ENCODE results near the gene MRPL49.

MRPL49 gene

GRCh38 chr11:65121865-65122696 lies at the start of gene MRPL49, which contains the start of gene FAU:
Gene MRPL49 (plus strand): TSS chr11:65122321. CDS start chr11:65122347, 26 bp downstream.
Gene FAU (minus strand): TSS chr11:65122134. CDS start chr11:65121813, 321 bp downstream.
- peak; percentile 99 for DNase-seq

DNA sequence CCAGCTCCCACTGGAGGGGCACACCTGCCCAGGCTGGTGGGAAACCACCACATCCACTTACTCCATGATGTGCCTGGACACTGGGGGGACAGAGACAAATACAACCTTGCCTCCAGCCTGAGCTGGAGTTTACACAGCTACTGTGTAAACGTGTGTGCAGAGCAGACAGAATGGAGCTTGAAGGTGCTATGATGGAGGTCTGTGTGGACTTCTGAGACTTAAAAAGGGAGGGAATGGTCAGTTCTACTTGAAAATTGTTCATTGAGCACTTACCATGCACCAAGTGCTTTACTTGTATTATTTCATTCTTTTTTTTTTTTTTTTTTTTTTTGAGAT lies 49.5 kb upstream of the MRPL49 start:
- DNase-seq = no peak

- DNase-seq = no peak
Measured at GRCh38 chr11:65077451-65077850, 44.7 kb upstream of the MRPL49 start.

- peak; percentile 84 for DNase-seq
Measured at GRCh38 chr11:65078151-65078550, 44.0 kb upstream of the MRPL49 start.

- no peak for DNase-seq
Measured at GRCh38 chr11:65078786-65079342, 43.3 kb upstream of the MRPL49 start.

DNA sequence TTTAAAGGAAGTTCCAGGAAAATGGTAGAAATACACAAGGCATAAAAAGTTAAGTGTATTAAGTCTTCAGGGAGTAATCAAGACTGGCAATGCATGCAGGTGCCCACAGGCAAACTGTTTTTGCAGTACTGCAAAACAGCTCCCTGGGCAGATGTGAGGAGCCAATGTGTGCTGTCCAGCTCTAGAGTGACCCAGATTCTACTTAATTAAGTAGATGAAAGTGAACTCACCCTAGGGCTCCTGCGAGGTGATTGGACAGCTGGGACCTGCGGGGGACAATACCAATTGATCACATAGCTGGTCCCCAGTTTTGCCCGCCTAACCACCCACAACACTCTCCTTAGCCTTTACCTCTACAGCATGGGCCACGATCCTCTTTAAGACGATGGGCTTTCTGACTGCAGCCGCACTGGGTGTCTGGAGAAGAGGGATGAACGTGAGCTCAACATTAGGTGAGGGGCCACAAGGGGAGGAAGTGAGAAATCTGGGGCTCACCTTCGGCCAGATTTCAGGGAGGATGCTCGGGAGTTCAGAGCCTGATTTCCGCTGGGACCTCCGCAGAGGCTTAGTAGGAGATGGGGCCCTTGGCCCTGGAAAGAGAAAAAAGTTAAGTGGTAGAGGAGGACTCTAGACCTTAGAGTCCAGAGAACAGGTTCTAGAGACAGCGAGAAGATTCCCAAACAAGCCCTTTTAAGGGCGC lies 38.8 kb upstream of the MRPL49 start:
- no peak for DNase-seq

- DNase-seq = peak; percentile 97
Measured at GRCh38 chr11:65083834-65084597, 38.1 kb upstream of the MRPL49 start, which contains the start of the genes CDCA5 and ZFPL1. Gene CDCA5 (minus strand): TSS chr11:65084040. CDS start chr11:65083978, 62 bp downstream. Gene ZFPL1 (plus strand): TSS chr11:65084222. CDS start chr11:65084699, 477 bp downstream.

GRCh38 chr11:65084598-65085375 lies 37.3 kb upstream of the MRPL49 start:
- no peak for DNase-seq

GRCh38 chr11:65085446-65085845 lies 36.7 kb upstream of the MRPL49 start:
- DNase-seq = no peak

DNA sequence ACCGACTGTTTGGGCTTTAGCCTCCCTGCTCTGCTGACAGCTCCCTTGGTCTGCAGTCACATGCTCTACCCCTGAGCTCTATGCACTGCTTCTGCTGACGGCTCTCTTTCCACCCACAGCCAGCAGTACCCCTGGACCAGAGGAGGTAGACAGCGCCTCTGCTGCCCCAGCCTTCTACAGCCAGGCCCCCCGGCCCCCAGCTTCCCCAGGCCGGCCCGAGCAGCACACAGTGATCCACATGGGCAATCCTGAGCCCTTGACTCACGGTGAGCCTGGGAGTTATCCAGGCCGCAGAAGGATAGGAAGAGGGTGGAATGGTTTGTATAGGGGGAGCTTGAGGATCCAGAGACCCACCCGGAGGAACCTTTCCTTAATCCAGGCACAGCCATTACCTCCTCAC lies 35.3 kb upstream of the MRPL49 start:
- no peak for DNase-seq

DNA sequence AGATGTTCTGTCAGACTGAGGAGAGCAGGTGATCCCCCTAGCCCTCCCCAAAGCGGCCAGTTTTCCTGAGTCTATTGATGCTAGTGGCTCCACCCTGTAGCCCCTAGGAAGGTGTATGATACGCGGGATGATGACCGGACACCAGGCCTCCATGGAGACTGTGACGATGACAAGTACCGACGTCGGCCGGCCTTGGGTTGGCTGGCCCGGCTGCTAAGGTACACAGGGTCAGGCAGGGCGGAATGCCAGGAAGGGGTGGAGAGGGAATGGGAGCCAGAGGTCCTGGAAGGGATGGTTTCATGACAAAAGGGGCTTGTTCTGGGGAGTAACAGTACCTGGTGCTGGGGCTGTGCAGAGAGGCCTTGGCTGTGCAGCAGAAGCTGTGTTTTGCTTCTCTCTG lies 34.9 kb upstream of the MRPL49 start:
- no peak for DNase-seq

DNA sequence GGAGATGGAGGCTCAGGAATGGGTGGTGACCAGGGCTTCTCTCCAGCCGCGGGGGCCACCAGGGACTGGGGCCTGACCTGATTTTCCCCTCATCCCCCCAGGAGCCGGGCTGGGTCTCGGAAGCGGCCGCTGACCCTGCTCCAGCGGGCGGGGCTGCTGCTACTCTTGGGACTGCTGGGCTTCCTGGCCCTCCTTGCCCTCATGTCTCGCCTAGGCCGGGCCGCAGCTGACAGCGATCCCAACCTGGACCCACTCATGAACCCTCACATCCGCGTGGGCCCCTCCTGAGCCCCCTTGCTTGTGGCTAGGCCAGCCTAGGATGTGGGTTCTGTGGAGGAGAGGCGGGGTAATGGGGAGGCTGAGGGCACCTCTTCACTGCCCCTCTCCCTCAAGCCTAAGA lies 34.3 kb upstream of the MRPL49 start:
- DNase-seq = no peak

DNA sequence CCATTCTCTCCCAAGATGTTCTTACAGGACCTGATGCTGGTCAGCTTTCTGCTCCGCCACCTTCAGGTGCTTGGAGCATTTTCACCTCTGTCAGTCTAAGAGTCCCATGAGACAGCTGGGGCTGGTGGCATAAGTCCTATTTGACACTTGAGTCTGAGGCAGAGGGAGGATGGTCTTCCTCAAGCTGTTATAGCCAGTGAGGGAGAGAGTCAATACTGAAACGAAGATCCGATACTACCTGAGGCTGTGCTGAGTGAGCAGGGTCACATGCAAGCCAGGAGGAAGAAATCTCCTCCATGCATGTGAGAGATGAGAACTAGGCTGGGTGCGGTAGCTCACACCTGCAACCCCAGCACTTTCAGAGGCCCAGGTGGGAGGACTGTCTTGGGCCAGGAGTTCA lies 32.5 kb upstream of the MRPL49 start:
- DNase-seq = no peak

GRCh38 chr11:65090628-65091027 lies 31.5 kb upstream of the MRPL49 start:
- DNase-seq = no peak

GRCh38 chr11:65095427-65095826 lies 26.7 kb upstream of the MRPL49 start:
- no peak for DNase-seq

- DNase-seq = peak; percentile 90
Measured at GRCh38 chr11:65095974-65096806, 25.9 kb upstream of the MRPL49 start, which contains the start of gene VPS51. Gene VPS51 (plus strand): TSS chr11:65096214. CDS start chr11:65096251, 37 bp downstream.

- no peak for DNase-seq
Measured at GRCh38 chr11:65096926-65097325, 25.2 kb upstream of the MRPL49 start.

DNA sequence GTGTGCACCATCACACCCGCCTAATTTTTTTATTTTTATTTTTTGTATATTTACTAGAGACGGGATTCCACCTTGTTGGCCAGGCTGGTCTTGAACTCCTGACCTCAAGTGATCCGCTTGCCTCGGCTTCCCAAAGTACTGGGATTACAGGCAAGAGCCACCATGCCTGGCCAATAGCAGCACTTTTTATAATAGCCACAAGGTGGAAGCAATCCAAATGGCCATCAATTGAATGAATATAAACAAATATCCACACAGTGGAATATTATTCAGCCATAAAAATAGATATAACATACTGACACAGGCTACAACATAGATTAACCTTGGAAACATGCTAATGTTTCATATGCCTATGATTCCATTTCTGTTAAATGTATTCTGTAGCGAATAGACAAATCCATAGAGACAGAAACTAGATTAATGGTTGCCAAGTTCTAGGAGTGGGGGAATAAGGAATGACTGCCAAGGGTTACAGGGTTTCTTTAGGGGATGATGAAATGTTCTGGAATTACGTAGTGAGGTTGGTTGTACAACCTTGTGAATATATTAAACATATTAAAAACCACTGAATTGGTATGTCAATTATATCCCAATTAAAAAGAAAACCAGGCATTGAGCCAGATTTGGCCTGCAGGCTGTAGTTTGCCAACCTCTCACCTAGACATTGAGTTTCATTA lies 21.3 kb upstream of the MRPL49 start:
- no peak for DNase-seq

- no peak for DNase-seq
Measured at GRCh38 chr11:65102142-65103095, 19.7 kb upstream of the MRPL49 start.
